Epithelial cell of esophagus (primary cell): ENCODE measurements around the gene MALRD1.

Experiments used
- DNase-seq: peaks from one replicate; pipeline ENCODE4 v3.0.0; 2010; ENCODE audit warnings: low read depth
- H3K4me3 ChIP-seq: 2 replicates; pipeline ENCODE4 v1.5.1; 2011; ENCODE audit warnings: mild to moderate bottlenecking, low read length, control low read depth
- CTCF ChIP-seq: IDR thresholded peaks from 2 replicates; pipeline ENCODE4 v1.5.1; 2011; ENCODE audit warnings: low read depth, mild to moderate bottlenecking, low read length, control low read depth, inconsistent platforms; ENCODE audit not compliant: insufficient read depth; ENCODE audit errors: missing control alignments

The MALRD1 gene

GRCh38 chr10:19367176-19367575 is 318.6 kb downstream of the MALRD1 start:
- H3K4me3 ChIP-seq, result no peak overlapping the region
- no peak for DNase-seq
- no peak for TF ChIP-seq CTCF

GRCh38 chr10:19373988-19374387 is 325.4 kb downstream of the MALRD1 start:
- DNase-seq, result no peak
- no peak for TF ChIP-seq CTCF

GRCh38 chr10:19385846-19386450 is 337.3 kb downstream of the MALRD1 start:
- no peak for TF ChIP-seq CTCF
- no peak overlapping the region for H3K4me3 ChIP-seq
- no peak for DNase-seq

More at GRCh38 chr10:19373988-19374387, 325.4 kb downstream of the MALRD1 start:
- H3K4me3 ChIP-seq, result no peak overlapping the region

- TF ChIP-seq CTCF, result no peak
- DNase-seq, result no peak
- H3K4me3 ChIP-seq, result no peak overlapping the region
Measured at GRCh38 chr10:19408924-19409323, 360.3 kb downstream of the MALRD1 start.

GRCh38 chr10:19411119-19411518 is 362.5 kb downstream of the MALRD1 start:
- no peak for TF ChIP-seq CTCF
- DNase-seq, result no peak
- H3K4me3 ChIP-seq, result no peak overlapping the region

- H3K4me3 ChIP-seq, result no peak overlapping the region
- DNase-seq, result peak; percentile 50
- TF ChIP-seq CTCF, result peak; percentile 45
Measured at GRCh38 chr10:19412531-19412930, 363.9 kb downstream of the MALRD1 start.

- TF ChIP-seq CTCF, result no peak
- no peak for DNase-seq
- no peak overlapping the region for H3K4me3 ChIP-seq
Measured at GRCh38 chr10:19416164-19416563, 367.6 kb downstream of the MALRD1 start.
